Naive B cell (primary cell): ENCODE data around the gene ITGB1BP1. TPM values are rescaled to one million over a fixed set of nuclear protein-coding genes. Genes with fewer than 3 reads are reported as not detected.

Source experiments
- ATAC-seq, 2 donors: fragments of 150-1000 bp; cut with Tn5 transposase; 2 replicates each; pipeline ENCODE4 v1.10.0; 2021; ENCODE audit warnings: low read depth in 2 of 2, mild to moderate bottlenecking in 2 of 2, moderate library complexity in 2 of 2
- DNase-seq: peaks from one replicate; pipeline ENCODE4 v3.0.0; 2022
- H3K27ac Mint-ChIP-seq, 6 donors: one replicate each; pipeline ENCODE4 v1.8.0; 2020 to 2022; ENCODE audit warnings: mild to moderate bottlenecking in 6 of 6, mixed read lengths in 6 of 6, moderate library complexity in 5 of 6, inconsistent platforms in 2 of 6
- H3K27me3 Mint-ChIP-seq, 3 donors: one replicate each; pipeline ENCODE4 v1.8.0; 2021 to 2022; ENCODE audit warnings: mixed read lengths in 3 of 3, mild to moderate bottlenecking in 1 of 3
- H3K36me3 Mint-ChIP-seq, 2 donors: one replicate each; pipeline ENCODE4 v1.8.0; 2020 to 2022; ENCODE audit warnings: mixed read lengths in 2 of 2, inconsistent platforms in 1 of 2, mild to moderate bottlenecking in 1 of 2
- H3K4me1 Mint-ChIP-seq, 3 donors: one replicate each; pipeline ENCODE4 v1.8.0; 2020 to 2022; ENCODE audit warnings: mixed read lengths in 3 of 3, inconsistent platforms in 1 of 3, mild to moderate bottlenecking in 1 of 3, moderate library complexity in 1 of 3
- H3K4me3 Mint-ChIP-seq, 8 donors: one replicate each; pipeline ENCODE4 v1.8.0; 2020 to 2022; ENCODE audit warnings: mild to moderate bottlenecking in 8 of 8, mixed read lengths in 8 of 8, moderate library complexity in 8 of 8, inconsistent platforms in 2 of 8
- H3K9me3 Mint-ChIP-seq, 7 donors: one replicate each; pipeline ENCODE4 v1.8.0; 2020 to 2022; ENCODE audit warnings: mixed read lengths in 7 of 7, mild to moderate bottlenecking in 5 of 7, inconsistent platforms in 2 of 7, moderate library complexity in 1 of 7
- polyA plus RNA-seq, 6 donors: library from polyadenylated mRNA; unstranded; fragments of 300-500 nt; fragmentation: Illumina TruSeq; gene quantifications; one replicate each; pipeline ENCODE4 v1.2.3, GENCODE V29; 2021; ENCODE audit warnings: low read depth in 6 of 6

The ITGB1BP1 gene
- polyA plus RNA-seq, 6 donors from 2014 or later, result 83.6 to 159 (median 110) TPM

- Mint-ChIP-seq H3K4me3 (no peak overlapping the region), H3K9me3 (peaks cover 0 to 2% (median 0%) of the 10 kb centered on the region in 7 donors), H3K36me3 (no peaks in the 10 kb centered on the region), H3K4me1 (peaks cover 11 to 21% (median 13%) of the 10 kb centered on the region in 3 donors), H3K27me3 (peaks cover 6 to 17% (median 9%) of the 10 kb centered on the region in 3 donors), H3K27ac (peak overlapping the region in 2 of 6 donors; percentile 67 to 95)
- no peak for DNase-seq
- no peak for ATAC-seq
Measured at GRCh38 chr2:9374071-9374730, 49.1 kb downstream of the ITGB1BP1 start.

GRCh38 chr2:9373476-9373875, 49.9 kb downstream of the ITGB1BP1 start:
- Mint-ChIP-seq H3K4me1 (peaks cover 11 to 21% (median 13%) of the 10 kb centered on the region in 3 donors), H3K27me3 (peaks cover 6 to 17% (median 12%) of the 10 kb centered on the region in 3 donors), H3K27ac (peak overlapping the region in 1 of 6 donors; percentile 56), H3K4me3 (no peak overlapping the region), H3K36me3 (no peaks in the 10 kb centered on the region), H3K9me3 (peaks cover 0 to 2% (median 0%) of the 10 kb centered on the region in 7 donors)
- no peak for ATAC-seq
- DNase-seq, result no peak

GRCh38 chr2:9373047-9373446, 50.3 kb downstream of the ITGB1BP1 start:
- Mint-ChIP-seq H3K9me3 (peaks cover 0 to 2% (median 0%) of the 10 kb centered on the region in 7 donors), H3K4me3 (peak overlapping the region in 1 of 8 donors; percentile 14), H3K27me3 (peaks cover 6 to 17% (median 12%) of the 10 kb centered on the region in 3 donors), H3K4me1 (peaks cover 11 to 21% (median 13%) of the 10 kb centered on the region in 3 donors), H3K36me3 (no peaks in the 10 kb centered on the region), H3K27ac (peak overlapping the region in 1 of 6 donors; percentile 32)
- DNase-seq (no peak), ATAC-seq (peak; percentile 75 to 84)

- Mint-ChIP-seq H3K4me3 (no peak overlapping the region), H3K36me3 (no peaks in the 10 kb centered on the region), H3K4me1 (peaks cover 11 to 21% (median 13%) of the 10 kb centered on the region in 3 donors), H3K27ac (no peak overlapping the region), H3K27me3 (peaks cover 6 to 13% (median 12%) of the 10 kb centered on the region in 3 donors), H3K9me3 (peaks cover 0 to 2% (median 0%) of the 10 kb centered on the region in 7 donors)
- DNase-seq (no peak), ATAC-seq (no peak)
Measured at GRCh38 chr2:9370746-9371145, 52.6 kb downstream of the ITGB1BP1 start.

GRCh38 chr2:9366026-9366425, 57.3 kb downstream of the ITGB1BP1 start:
- DNase-seq (no peak), ATAC-seq (no peak)
- Mint-ChIP-seq H3K36me3 (no peaks in the 10 kb centered on the region), H3K27me3 (peaks cover 1 to 12% (median 2%) of the 10 kb centered on the region in 3 donors), H3K4me1 (no peaks in the 10 kb centered on the region), H3K27ac (no peak overlapping the region), H3K9me3 (no peaks in the 10 kb centered on the region), H3K4me3 (no peak overlapping the region)

- Mint-ChIP-seq H3K36me3 (no peaks in the 10 kb centered on the region), H3K4me3 (no peak overlapping the region), H3K27me3 (peaks cover 0 to 12% (median 0%) of the 10 kb centered on the region in 3 donors), H3K27ac (no peak overlapping the region), H3K4me1 (no peaks in the 10 kb centered on the region), H3K9me3 (no peaks in the 10 kb centered on the region)
- ATAC-seq, result no peak
- no peak for DNase-seq
Measured at GRCh38 chr2:9365498-9366019, 57.8 kb downstream of the ITGB1BP1 start.

- no peaks in the 10 kb centered on the region for H3K4me1 Mint-ChIP-seq
- peaks cover 0 to 11% (median 0%) of the 10 kb centered on the region in 3 donors for H3K27me3 Mint-ChIP-seq
- no peak overlapping the region for H3K4me3 Mint-ChIP-seq
- H3K36me3 Mint-ChIP-seq, result no peaks in the 10 kb centered on the region
- DNase-seq (no peak), ATAC-seq (no peak)
- H3K9me3 Mint-ChIP-seq, result no peaks in the 10 kb centered on the region
- no peak overlapping the region for H3K27ac Mint-ChIP-seq
Measured at GRCh38 chr2:9364791-9365497, 58.4 kb downstream of the ITGB1BP1 start.

- H3K4me1 Mint-ChIP-seq, result no peaks in the 10 kb centered on the region
- no peak overlapping the region for H3K4me3 Mint-ChIP-seq
- peaks cover 0 to 5% (median 0%) of the 10 kb centered on the region in 3 donors for H3K27me3 Mint-ChIP-seq
- ATAC-seq, result no peak
- no peak for DNase-seq
- H3K9me3 Mint-ChIP-seq, result no peaks in the 10 kb centered on the region
- H3K27ac Mint-ChIP-seq, result no peak overlapping the region
- H3K36me3 Mint-ChIP-seq, result no peaks in the 10 kb centered on the region
Measured at GRCh38 chr2:9364373-9364772, 59.0 kb downstream of the ITGB1BP1 start.

GRCh38 chr2:9360701-9361100, 62.6 kb downstream of the ITGB1BP1 start:
- H3K36me3 Mint-ChIP-seq, result no peaks in the 10 kb centered on the region
- DNase-seq (no peak), ATAC-seq (no peak)
- H3K4me3 Mint-ChIP-seq, result no peak overlapping the region
- peaks cover 0 to 4% (median 0%) of the 10 kb centered on the region in 3 donors for H3K4me1 Mint-ChIP-seq
- H3K9me3 Mint-ChIP-seq, result no peaks in the 10 kb centered on the region
- peaks cover 0 to 4% (median 0%) of the 10 kb centered on the region in 3 donors for H3K27me3 Mint-ChIP-seq
- H3K27ac Mint-ChIP-seq, result no peak overlapping the region

GRCh38 chr2:9360110-9360509, 63.2 kb downstream of the ITGB1BP1 start:
- no peak for ATAC-seq
- Mint-ChIP-seq H3K27ac (no peak overlapping the region), H3K9me3 (no peaks in the 10 kb centered on the region), H3K4me3 (no peak overlapping the region), H3K36me3 (no peaks in the 10 kb centered on the region), H3K4me1 (peaks cover 0 to 4% (median 0%) of the 10 kb centered on the region in 3 donors), H3K27me3 (peaks cover 0 to 4% (median 0%) of the 10 kb centered on the region in 3 donors)
- DNase-seq, result no peak

- peaks cover 0 to 4% (median 0%) of the 10 kb centered on the region in 3 donors for H3K4me1 Mint-ChIP-seq
- H3K4me3 Mint-ChIP-seq, result no peak overlapping the region
- H3K36me3 Mint-ChIP-seq, result no peaks in the 10 kb centered on the region
- ATAC-seq (no peak), DNase-seq (no peak)
- peaks cover 0 to 4% (median 0%) of the 10 kb centered on the region in 3 donors for H3K27me3 Mint-ChIP-seq
- peak overlapping the region in 1 of 6 donors; percentile 3 for H3K27ac Mint-ChIP-seq
- H3K9me3 Mint-ChIP-seq, result no peaks in the 10 kb centered on the region
Measured at GRCh38 chr2:9359463-9359862, 63.9 kb downstream of the ITGB1BP1 start.

GRCh38 chr2:9358846-9359245, 64.5 kb downstream of the ITGB1BP1 start:
- no peaks in the 10 kb centered on the region for H3K36me3 Mint-ChIP-seq
- ATAC-seq, result no peak
- peaks cover 0 to 4% (median 0%) of the 10 kb centered on the region in 3 donors for H3K4me1 Mint-ChIP-seq
- H3K27ac Mint-ChIP-seq, result no peak overlapping the region
- DNase-seq, result no peak
- no peaks in the 10 kb centered on the region for H3K9me3 Mint-ChIP-seq
- H3K27me3 Mint-ChIP-seq, result peaks cover 0 to 4% (median 0%) of the 10 kb centered on the region in 3 donors
- H3K4me3 Mint-ChIP-seq, result no peak overlapping the region

GRCh38 chr2:9356261-9356660, 67.1 kb downstream of the ITGB1BP1 start:
- Mint-ChIP-seq H3K27me3 (peaks cover 0 to 4% (median 0%) of the 10 kb centered on the region in 3 donors), H3K36me3 (no peaks in the 10 kb centered on the region), H3K9me3 (no peaks in the 10 kb centered on the region), H3K4me1 (peaks cover 0 to 4% (median 0%) of the 10 kb centered on the region in 3 donors), H3K4me3 (no peak overlapping the region), H3K27ac (no peak overlapping the region)
- DNase-seq (no peak), ATAC-seq (no peak)
